Measurements from ENCODE around the gene JPT2.

The JPT2 gene

DNA sequence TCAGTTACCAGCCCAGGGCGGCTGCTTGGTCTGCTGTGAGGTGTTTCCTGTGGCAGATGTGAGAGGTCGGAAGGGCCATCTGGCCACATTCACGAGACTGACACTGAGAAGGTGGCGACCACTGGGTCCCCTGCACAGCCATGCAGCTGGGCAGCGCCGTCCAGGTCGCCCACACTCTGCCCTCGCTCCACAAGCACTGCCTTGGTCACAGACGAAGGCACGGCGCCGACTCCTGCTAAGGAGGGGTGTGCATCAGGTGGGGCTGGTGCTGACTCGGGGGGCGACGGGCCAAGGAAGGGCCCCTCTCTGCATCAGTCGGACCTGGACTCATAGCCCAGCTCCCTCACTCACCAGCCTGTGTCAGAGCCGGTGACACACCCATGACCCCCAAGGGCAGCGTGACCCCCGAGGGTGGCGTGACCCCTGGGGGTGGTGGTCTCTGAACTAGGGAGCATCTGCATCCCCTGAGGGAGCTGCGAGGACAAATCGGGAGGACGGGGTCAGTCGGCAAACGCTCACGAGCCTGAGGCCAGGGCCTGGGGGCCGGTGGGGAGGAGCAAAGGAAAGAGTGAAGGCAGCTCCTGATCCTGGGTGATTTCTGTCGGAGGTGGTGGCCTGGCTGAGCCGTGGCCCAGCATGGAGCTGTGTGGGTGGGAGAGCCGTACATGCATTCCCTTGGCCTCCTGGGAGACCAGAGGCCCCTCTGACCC lies 62.9 kb downstream of the JPT2 start:
- no peak for DNase-seq

DNA sequence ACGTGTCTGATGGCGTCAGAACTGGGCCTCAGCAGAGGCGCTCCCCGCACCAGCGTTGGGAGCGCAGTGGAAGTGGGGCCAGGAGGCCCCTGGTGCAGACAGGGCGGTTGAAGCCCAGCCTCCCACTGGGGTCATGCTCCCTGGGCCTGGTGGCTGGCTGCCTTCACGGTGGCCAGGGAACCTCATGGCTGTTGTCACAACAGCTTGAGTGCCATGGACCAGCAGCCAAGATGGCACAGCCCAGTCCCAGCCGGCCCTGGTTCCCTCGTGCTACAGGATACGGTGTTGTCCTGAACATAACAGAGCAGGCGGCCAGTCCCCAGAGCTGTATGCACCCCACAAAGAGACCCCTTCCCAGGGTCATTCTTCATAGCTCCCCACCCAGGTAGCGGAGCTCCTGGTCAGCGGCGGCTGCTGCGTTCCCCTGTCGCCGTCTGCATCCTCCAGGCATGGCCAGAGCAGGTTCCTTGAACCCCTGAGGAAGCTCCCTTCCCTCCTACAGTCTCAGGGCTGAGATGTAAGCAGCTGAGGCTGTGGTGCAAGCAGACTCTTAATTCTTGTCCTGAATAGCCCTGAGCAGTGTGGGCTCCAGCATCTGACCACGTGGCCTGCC lies 63.6 kb downstream of the JPT2 start:
- no peak for DNase-seq

DNA sequence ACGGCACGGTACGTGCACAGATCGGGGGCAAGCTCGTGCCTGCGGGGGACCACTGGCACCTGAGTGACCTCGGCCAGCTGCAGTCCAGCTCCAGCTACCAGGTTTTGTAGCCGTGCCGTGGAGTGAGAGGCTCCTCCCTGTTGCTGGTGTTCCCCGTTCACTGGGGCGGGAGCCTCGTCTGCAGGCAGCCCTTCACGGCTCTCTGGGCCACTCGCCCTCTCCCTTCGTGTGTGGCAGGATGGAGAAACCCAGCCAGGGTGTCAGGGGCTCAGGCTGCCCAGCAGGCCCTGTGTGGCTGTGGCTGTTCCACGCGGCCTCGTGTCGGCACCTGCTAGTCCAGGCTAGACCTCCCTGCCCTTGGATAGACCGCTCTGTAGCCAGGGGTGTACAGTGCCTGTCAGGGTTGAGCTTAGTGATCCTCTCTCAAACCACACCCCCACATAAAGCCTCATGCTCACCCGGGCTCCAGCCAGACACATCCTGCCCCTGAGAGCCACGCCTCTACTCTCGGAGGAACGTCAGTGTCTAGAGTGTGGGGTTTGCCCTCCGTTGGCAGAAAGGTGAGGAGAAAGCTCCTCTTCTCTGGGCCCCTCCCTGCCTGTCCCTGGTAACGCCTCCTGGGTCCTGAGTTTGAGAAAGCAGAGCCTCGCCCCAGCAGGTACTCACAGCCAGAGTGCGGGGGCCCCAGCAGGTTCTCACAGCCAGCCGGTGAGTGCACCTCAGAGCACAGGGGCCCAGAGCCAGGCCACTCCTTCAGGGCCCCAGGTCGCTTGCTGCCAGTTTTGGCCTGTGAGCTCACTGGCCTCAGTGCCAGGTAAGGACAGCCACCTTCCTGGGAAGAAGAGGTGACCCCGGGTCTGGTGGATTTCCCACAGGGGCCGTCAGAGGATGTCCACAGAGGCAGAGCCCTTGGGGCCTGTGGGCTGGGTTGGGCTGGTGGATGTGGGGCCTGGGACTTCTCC lies 65.6 kb downstream of the JPT2 start:
- no peak for DNase-seq

DNA sequence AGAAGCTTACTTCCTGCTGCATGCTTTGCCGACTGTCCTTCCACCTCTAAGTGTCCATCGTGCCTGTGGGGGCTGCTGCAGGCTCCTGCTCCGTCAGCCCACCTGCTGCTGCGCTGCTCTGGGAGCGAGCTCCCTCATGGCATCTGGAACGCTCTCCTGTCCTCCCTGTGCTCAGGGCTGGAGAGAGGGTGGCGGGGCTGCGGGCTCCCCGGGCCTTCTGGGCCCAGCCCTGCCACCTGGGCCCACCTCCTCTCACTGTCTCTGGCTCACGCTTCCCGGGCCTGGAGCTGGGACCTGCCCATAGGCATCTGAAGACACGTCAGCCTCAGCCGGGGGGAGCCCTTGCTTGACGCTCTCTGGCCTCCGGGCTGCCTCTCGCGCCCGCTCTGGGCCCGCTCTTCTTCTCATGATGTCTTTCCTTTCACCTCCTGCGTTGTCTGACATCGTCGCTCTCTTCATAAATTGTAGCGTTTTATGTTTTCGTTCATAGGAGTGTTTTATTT lies 66.3 kb downstream of the JPT2 start:
- no peak for DNase-seq

DNA sequence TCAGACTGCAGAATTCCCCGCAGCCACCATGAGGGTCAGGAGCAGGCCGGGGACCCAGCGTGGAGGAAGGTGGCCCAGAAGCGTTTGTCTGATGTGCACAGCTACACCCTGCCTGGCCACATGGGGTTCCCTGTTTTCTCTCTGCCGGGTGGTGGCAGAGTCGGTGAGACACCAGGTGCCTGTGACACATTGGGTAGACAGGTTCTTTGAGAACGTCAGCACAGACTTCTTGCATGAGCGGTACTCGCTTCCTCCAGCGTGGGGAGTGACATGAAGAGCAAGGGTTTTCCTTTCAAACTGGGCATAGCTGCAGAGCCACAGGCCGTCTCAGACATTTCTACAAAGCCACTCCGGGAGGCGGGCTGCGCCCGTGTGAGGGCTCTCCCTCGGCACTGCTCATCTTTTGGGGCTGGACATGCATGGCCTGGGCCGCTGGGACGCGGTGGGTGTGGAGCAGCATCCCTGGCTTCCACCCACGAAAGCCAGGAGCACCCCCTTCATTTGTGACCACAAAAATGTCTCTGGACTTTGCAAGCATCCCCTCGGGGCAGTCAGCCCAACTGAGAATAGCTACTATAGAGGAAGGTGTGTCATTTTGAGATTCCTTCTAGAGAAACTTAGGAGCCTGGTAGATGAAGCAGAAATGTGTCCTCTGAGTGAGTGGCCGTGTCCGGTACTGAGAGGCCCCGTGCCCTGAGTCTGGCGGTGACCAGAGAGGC lies 67.3 kb downstream of the JPT2 start:
- no peak for DNase-seq

DNA sequence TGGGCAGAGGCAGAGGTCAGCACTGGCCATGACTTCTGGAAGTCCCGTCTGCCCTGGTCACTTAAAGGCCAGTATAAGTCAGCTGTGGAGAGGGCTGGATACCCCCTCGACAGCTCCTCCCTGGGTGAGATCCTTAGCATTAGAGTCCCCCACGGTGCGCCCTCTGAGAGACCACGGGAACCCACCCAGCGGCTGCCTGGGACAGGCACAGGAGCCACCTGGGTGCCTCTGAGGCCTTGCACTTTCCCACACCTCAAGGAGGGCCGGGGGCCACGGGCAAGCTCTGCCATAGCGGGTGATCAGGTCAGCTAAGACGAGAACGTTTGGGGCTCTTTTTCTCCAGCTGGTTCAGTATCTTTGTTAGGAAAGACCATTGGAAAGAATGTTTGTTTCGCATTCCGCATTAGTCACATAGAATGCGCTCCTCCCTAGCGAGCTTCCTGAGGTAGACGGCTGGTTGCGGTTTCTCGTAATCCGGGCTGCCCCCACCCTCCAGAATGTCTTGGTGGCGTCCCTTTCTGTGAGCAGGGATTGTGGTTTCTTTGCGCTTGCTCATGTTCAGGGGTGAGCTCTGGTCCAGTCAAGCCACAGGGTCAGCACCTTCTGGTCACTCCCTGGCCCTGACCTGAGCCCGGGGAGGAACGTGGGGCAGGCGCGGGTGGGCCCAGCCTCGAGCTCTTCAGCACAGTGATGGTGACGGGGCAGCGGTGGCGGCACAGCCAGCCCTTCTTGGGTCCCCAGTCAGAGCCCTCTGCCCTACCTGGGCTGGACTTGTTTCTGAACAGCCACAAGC lies 68.0 kb downstream of the JPT2 start:
- DNase-seq = no peak

DNA sequence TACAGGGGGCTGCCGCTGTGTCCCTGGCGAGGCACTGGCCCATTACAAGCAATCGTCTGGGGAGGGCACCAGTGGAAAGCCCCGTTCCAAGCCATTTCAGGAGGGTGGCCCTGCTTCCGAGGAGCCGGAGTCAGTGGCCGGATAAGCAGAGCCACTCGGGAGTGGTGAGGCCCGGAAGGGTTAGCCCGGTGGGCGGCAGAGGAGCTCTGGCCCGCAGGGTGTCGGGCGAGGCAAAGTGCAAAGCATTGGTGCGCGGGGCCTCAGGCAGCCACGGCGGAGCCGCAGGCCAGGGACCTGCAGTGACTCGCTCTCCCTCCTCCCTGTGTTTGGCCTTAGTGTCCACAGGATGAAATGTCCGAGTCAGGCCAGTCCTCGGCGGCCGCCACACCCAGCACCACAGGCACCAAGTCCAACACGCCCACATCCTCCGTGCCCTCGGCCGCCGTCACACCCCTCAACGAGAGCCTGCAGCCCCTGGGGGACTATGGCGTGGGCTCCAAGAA lies 68.7 kb downstream of the JPT2 start:
- DNase-seq = no peak

DNA sequence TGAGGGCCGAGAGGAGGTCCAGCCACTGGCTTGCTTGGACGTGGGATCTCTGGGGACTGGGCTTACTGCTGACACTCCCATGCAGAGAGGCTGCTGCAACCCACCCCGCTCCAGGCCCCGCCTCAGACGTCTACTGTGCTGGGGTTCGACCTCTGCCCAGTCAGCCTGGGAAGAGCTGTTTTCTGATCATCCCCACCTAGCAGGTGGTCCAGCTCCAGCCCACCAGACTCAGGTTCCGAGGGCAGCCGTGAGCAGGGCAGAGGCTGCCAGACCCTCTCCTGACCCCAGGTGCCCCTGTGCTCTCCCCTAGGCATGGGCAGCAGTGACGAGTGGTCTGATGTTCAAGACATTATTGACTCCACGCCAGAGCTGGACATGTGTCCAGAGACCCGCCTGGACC lies 69.9 kb downstream of the JPT2 start:
- DNase-seq = no peak

DNA sequence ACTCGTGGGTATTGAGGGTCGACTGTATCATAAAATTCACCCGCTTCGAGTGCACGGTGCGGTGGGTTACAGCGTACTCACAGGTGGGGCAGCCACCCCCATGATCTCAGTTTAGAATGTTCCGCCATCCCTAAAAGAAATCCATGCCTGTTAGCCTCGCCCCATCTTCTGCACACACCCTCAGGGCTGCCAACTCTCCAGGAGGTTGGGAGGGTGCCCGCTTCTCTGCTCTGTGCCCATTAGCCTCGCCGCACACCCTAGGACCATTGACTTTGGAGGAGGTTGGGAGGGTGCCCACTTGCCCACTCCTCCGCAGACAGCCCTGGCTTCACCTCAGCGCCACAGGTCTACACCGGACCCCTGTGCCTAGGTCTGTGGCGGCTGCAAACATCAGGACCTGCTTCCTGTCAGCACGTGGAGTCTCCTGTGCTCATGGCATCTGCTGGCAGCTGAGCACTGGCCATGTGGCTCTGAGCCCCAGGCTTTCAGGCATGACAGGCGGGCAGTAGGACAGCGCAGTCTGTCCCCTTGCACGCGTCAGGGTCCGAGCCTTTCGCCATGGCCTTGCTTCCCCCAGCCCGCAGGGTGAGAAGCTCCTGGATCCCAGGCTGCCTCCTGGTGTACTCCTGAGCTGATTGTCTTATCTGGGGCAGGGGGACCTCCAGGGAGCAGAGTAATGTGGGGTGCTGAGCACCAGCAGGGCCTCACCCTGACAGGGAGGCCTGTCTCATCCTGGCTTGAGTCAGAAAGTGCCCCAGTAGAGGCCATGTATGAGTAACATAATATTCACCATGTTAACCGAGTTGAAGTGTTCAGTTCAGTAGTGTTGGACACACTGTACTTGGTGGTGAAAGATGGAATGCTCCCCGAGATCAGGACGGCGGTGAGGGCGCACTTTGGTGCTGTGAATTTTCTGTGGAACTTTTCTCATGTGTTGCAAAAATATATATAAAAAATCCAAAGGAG lies 71.4 kb downstream of the JPT2 start:
- no peak for DNase-seq
